HuH-7.5 (cell line): ENCODE results near the gene PTPN22.
A peak's percentile ranks its signal among the peaks of the same experiment; 100 is the strongest.

Experiments
- DNase-seq: peaks from one replicate; pipeline ENCODE4 v3.0.0; 2011; ENCODE audit warnings: low spot score

The PTPN22 gene

GRCh38 chr1:113850127-113850796, 21.2 kb downstream of the PTPN22 start:
- no peak for DNase-seq

GRCh38 chr1:113849072-113849471, 22.4 kb downstream of the PTPN22 start:
- no peak for DNase-seq

- DNase-seq, result no peak
Measured at GRCh38 chr1:113846391-113847035, 25.0 kb downstream of the PTPN22 start.

GRCh38 chr1:113836534-113836933, 35.0 kb downstream of the PTPN22 start:
- no peak for DNase-seq

- peak; percentile 15 for DNase-seq
Measured at GRCh38 chr1:113835686-113836290, 35.7 kb downstream of the PTPN22 start.

GRCh38 chr1:113834716-113835115, 36.8 kb downstream of the PTPN22 start:
- no peak for DNase-seq

- no peak for DNase-seq
Measured at GRCh38 chr1:113830039-113830438, 41.5 kb downstream of the PTPN22 start.

- no peak for DNase-seq
Measured at GRCh38 chr1:113821916-113822315, 49.6 kb downstream of the PTPN22 start.

- DNase-seq, result no peak
Measured at GRCh38 chr1:113818578-113818977, 52.9 kb downstream of the PTPN22 start.

GRCh38 chr1:113813218-113813617, 58.3 kb downstream of the PTPN22 start:
- no peak for DNase-seq

GRCh38 chr1:113812661-113813135, 58.8 kb downstream of the PTPN22 start:
- no peak for DNase-seq

- DNase-seq, result peak; percentile 97
Measured at GRCh38 chr1:113811888-113812660, 59.4 kb downstream of the PTPN22 start, which contains the start of gene RSBN1. RSBN1 (minus strand) TSS chr1:113812476; CDS start chr1:113812412, 64 bp downstream.

GRCh38 chr1:113811156-113811887, 60.2 kb downstream of the PTPN22 start:
- peak; percentile 39 for DNase-seq

GRCh38 chr1:113809670-113810602, 61.6 kb downstream of the PTPN22 start:
- peak; percentile 16 for DNase-seq

GRCh38 chr1:113808450-113809195, 62.9 kb downstream of the PTPN22 start:
- no peak for DNase-seq

- no peak for DNase-seq
Measured at GRCh38 chr1:113805639-113806038, 65.9 kb downstream of the PTPN22 start.

GRCh38 chr1:113805256-113805531, 66.3 kb downstream of the PTPN22 start:
- no peak for DNase-seq

- peak; percentile 42 for DNase-seq
Measured at GRCh38 chr1:113804421-113805255, 66.9 kb downstream of the PTPN22 start.

GRCh38 chr1:113802367-113803007, 69.0 kb downstream of the PTPN22 start:
- no peak for DNase-seq
